Sigmoid colon (tissue), 7 donors: ENCODE measurements around the gene SPAG16. TPM values are rescaled to one million over a fixed set of nuclear protein-coding genes. Genes with fewer than 3 reads are reported as not detected.

Experiments used
- DNase-seq: peaks from one replicate; pipeline ENCODE4 v3.0.0-alpha.2; 2019
- H3K27ac ChIP-seq, 4 donors: fragments of 200-600 bp; sonication (generic); one replicate each; pipeline ENCODE4 v1.5.1; 2016 to 2019; ENCODE audit warnings: mild to moderate bottlenecking in 1 of 4
- H3K27me3 ChIP-seq, 3 donors: fragments of 200-600 bp; sonication (generic); one replicate each; pipeline ENCODE4 v1.5.1; 2019; ENCODE audit warnings: mild to moderate bottlenecking in 1 of 3
- H3K36me3 ChIP-seq, 4 donors: fragments of 200-600 bp; sonication (generic); one replicate each; pipeline ENCODE4 v1.5.1; 2016 to 2019
- H3K4me1 ChIP-seq, 4 donors: fragments of 200-600 bp; sonication (generic); one replicate each; pipeline ENCODE4 v1.5.1; 2017 to 2019
- H3K4me3 ChIP-seq, 4 donors: fragments of 200-600 bp; sonication (generic); one replicate each; pipeline ENCODE4 v1.5.1; 2017 to 2019; ENCODE audit warnings: mild to moderate bottlenecking in 2 of 4, moderate library complexity in 1 of 4
- H3K9me3 ChIP-seq, 4 donors: fragments of 200-600 bp in 3 of 4; sonication (generic) in 3 of 4; one replicate each; pipeline versions ENCODE4 v1.5.1 to v1.6.1; 2013 to 2019
- EP300 ChIP-seq, 4 donors: sonication (generic); formaldehyde crosslinking; IDR thresholded peaks; one replicate each; pipeline ENCODE4 v1.6.1; 2017; ENCODE audit warnings: antibody characterized with exemption in 4 of 4
- POLR2A ChIP-seq, 2 donors: fragments of 450-650 bp; IDR thresholded peaks; one replicate each; pipeline ENCODE4 v1.6.1; 2016; ENCODE audit warnings: antibody characterized with exemption in 2 of 2, mild to moderate bottlenecking in 2 of 2, moderate library complexity in 2 of 2
- POLR2AphosphoS5 ChIP-seq, 4 donors: sonication (generic); formaldehyde crosslinking; IDR thresholded peaks; one replicate each; pipeline ENCODE4 v1.6.1; 2017; ENCODE audit warnings: antibody characterized with exemption in 4 of 4
- WGBS, 2 donors: extraction: QIAGEN DNeasy Blood & Tissue Kit; methylation state at CpG; one replicate each; pipeline ENCODE4 v1.1.7; 2013; 5-methylcytosine and 5-hydroxymethylcytosine counted together
- intact Hi-C: fragments of 100-400 bp; cut with DNase I; formaldehyde crosslinking; loops from one replicate; pipeline ENCODE4 v1.15.1; 2023
- polyA plus RNA-seq, 3 donors: library from polyadenylated mRNA; stranded (reverse); fragments of 200-250 nt; gene quantifications; one replicate each; pipeline ENCODE4 v1.2.3, GENCODE V29; 2013
- total RNA-seq, 4 donors: library from RNA; depleted of rRNA; stranded (reverse); fragments of >200 nt; gene quantifications; one replicate each; pipeline ENCODE4 v1.1.0, GENCODE V29; 2016
- TF ChIP-seq, protein P1 (sequence below), 4 experiments: fragments of 450-650 bp in 3 of 4; fragments of 200-600 bp in 1 of 4; IDR thresholded peaks; one replicate each; pipeline ENCODE4 v1.5.1; 2016 to 2019; ENCODE audit warnings: antibody characterized with exemption in 4 of 4, mild to moderate bottlenecking in 3 of 4, moderate library complexity in 2 of 4
- donor health status: healthy with polysubstance abuse.
- donor health status: Bipolar disorder and iron deficiency.
- donor health status: healthy.

The SPAG16 gene
- total and polyA plus RNA-seq, 7 donors: 13.1 to 70.3 (median 36.0) TPM

DNA sequence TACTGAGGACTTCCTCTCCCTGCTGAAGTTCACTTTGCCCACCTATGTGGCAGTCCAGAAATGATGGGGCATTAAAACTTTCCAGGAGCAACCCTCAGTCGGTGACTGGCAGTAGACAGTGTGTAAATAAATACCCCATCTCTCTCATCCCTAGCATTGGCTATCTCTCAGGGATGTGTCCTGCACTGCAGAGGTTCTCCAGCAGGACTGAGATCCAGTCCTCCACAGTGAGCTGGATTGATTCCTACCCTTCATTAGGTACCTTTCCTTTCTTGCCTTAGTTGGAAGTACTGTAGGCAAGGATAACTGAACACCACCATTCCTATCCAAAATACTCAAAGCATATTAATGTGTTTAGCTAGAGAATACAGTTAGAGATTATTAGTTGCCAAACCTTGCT lies 441.8 kb downstream of the SPAG16 start:
- H3K27ac ChIP-seq: no peak overlapping the region
- H3K4me1 ChIP-seq: no peaks in the 10 kb centered on the region
- WGBS, 2 donors: 91 to 96% methylated on average over 1 of the region's 1 CpG
- TF ChIP-seq POLR2A (IDR thresholded peaks at IDR 0.05): no peak
- TF ChIP-seq EP300 (IDR thresholded peaks at IDR 0.05): no peak
- TF ChIP-seq POLR2AphosphoS5 (IDR thresholded peaks at IDR 0.05): no peak
- TF ChIP-seq, protein P1, sequence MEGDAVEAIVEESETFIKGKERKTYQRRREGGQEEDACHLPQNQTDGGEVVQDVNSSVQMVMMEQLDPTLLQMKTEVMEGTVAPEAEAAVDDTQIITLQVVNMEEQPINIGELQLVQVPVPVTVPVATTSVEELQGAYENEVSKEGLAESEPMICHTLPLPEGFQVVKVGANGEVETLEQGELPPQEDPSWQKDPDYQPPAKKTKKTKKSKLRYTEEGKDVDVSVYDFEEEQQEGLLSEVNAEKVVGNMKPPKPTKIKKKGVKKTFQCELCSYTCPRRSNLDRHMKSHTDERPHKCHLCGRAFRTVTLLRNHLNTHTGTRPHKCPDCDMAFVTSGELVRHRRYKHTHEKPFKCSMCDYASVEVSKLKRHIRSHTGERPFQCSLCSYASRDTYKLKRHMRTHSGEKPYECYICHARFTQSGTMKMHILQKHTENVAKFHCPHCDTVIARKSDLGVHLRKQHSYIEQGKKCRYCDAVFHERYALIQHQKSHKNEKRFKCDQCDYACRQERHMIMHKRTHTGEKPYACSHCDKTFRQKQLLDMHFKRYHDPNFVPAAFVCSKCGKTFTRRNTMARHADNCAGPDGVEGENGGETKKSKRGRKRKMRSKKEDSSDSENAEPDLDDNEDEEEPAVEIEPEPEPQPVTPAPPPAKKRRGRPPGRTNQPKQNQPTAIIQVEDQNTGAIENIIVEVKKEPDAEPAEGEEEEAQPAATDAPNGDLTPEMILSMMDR (IDR thresholded peaks at IDR 0.05): no peak
- no peaks in the 10 kb centered on the region for H3K36me3 ChIP-seq
- no peaks in the 10 kb centered on the region for H3K9me3 ChIP-seq
- intact Hi-C loops: no loop called here
- no peak overlapping the region for H3K4me3 ChIP-seq
- no peak for DNase-seq
- H3K27me3 ChIP-seq: no peaks in the 10 kb centered on the region

DNA sequence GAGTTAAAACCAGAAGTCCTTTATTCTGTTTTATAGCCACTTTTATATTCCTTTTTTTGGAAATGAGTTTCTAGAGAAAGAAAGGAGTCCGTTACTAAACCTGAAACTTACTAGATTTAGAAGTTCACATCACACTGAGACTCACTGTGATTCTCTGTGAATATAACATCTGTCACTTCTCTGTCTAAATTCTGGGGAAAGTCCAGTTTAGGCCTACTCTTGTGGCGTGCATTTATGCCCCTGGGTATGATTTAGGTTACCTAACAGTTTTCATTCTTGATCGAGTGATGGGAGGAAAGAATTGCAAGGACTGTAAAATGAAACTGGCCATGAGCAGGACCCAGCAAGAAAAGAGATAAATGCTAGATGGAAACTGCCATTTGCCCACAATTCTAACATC lies 449.6 kb downstream of the SPAG16 start:
- Histone ChIP-seq H3K27me3 (no peaks in the 10 kb centered on the region), H3K4me3 (no peak overlapping the region), H3K27ac (no peak overlapping the region), H3K36me3 (no peaks in the 10 kb centered on the region), H3K9me3 (no peaks in the 10 kb centered on the region), H3K4me1 (no peaks in the 10 kb centered on the region)
- TF ChIP-seq POLR2A (IDR thresholded peaks at IDR 0.05) (no peak), POLR2AphosphoS5 (IDR thresholded peaks at IDR 0.05) (no peak), EP300 (IDR thresholded peaks at IDR 0.05) (no peak)
- TF ChIP-seq, protein P1 (IDR thresholded peaks at IDR 0.05): no peak
- no peak for DNase-seq
- intact Hi-C loops: no loop called here
- 61 to 75% methylated on average over 3 of the region's 3 CpGs for WGBS, 2 donors

DNA sequence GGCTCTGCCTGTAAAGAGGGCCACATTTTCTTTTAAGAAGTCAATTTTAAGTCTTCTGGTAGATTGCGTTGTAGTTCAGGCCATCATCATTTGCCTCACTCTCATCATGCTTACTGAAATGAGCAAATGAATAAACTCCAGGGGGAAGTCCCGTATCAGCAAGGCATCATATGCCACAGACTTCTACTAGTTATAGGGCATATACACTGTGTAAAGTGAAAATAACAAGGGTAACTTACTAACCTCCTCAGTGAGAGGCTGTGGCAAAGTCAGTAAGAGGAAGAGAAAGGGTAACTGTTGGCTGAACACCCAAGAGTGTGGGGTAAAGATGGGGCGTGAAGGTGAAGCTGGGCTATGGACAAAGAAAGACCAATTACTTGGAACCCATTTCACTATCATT lies 456.2 kb downstream of the SPAG16 start:
- H3K27me3 ChIP-seq: no peaks in the 10 kb centered on the region
- no peak for DNase-seq
- H3K9me3 ChIP-seq: no peaks in the 10 kb centered on the region
- no peak overlapping the region for H3K27ac ChIP-seq
- TF ChIP-seq, protein P1 (IDR thresholded peaks at IDR 0.05): no peak
- TF ChIP-seq POLR2A (IDR thresholded peaks at IDR 0.05): no peak
- no peak for TF ChIP-seq EP300 (IDR thresholded peaks at IDR 0.05)
- TF ChIP-seq POLR2AphosphoS5 (IDR thresholded peaks at IDR 0.05): no peak
- intact Hi-C loops: no loop called here
- WGBS, 2 donors: 77 to 83% methylated on average over 3 of the region's 3 CpGs
- H3K4me3 ChIP-seq: no peak overlapping the region
- H3K36me3 ChIP-seq: no peaks in the 10 kb centered on the region
- H3K4me1 ChIP-seq: no peaks in the 10 kb centered on the region

DNA sequence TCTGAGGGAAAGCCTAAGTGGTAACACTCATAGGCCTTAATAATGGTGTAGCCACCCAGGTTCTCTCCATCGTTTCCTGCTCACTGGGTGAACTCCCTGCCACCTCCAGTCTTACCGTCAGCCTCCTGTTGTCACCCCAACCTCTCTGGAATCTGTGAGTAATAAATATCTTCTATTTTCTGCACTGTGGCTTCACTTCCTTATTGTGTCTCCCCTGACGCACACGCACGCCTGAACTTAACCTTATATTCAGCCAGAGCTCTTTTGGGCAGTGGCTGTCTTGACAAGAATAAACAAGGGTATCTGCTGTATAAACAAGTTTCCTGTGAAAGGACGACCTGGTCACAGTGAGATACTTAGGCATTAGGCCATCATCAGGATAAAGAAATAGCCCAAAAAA lies 467.2 kb downstream of the SPAG16 start:
- Histone ChIP-seq H3K36me3 (no peaks in the 10 kb centered on the region), H3K27me3 (no peaks in the 10 kb centered on the region), H3K4me1 (no peaks in the 10 kb centered on the region), H3K4me3 (no peak overlapping the region), H3K27ac (no peak overlapping the region), H3K9me3 (no peaks in the 10 kb centered on the region)
- 38 to 55% methylated on average over 6 of the region's 6 CpGs for WGBS, 2 donors
- TF ChIP-seq, protein P1 (IDR thresholded peaks at IDR 0.05): no peak
- TF ChIP-seq POLR2AphosphoS5 (IDR thresholded peaks at IDR 0.05) (no peak), POLR2A (IDR thresholded peaks at IDR 0.05) (no peak), EP300 (IDR thresholded peaks at IDR 0.05) (no peak)
- intact Hi-C loops: no loop called here
- no peak for DNase-seq

DNA sequence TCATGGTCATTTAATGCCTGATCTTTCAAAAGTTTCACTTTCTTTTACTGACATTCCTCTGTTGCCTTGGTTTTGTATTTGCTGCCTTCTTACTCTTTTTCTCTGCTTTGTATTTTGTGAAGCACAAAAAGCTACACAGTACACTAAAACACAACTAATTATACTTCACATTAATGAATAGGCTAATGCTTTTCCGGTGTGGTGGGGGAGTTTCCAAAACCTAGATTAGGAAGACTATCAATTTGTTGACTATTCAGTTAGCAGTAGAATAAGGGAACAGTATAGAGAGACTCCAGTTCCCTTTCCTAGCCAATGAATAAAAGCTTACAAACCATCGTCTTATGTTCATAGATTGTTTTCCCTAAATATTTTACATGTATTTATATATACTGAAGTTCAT lies 468.3 kb downstream of the SPAG16 start:
- H3K4me1 ChIP-seq: no peaks in the 10 kb centered on the region
- 89 to 91% methylated on average over 2 of the region's 2 CpGs for WGBS, 2 donors
- no peaks in the 10 kb centered on the region for H3K27me3 ChIP-seq
- no peak for TF ChIP-seq POLR2A (IDR thresholded peaks at IDR 0.05)
- no peak for TF ChIP-seq EP300 (IDR thresholded peaks at IDR 0.05)
- TF ChIP-seq, protein P1 (IDR thresholded peaks at IDR 0.05): no peak
- TF ChIP-seq POLR2AphosphoS5 (IDR thresholded peaks at IDR 0.05): no peak
- no peak overlapping the region for H3K4me3 ChIP-seq
- no peak overlapping the region for H3K27ac ChIP-seq
- no peaks in the 10 kb centered on the region for H3K9me3 ChIP-seq
- H3K36me3 ChIP-seq: no peaks in the 10 kb centered on the region
- DNase-seq: no peak
- intact Hi-C loops: no loop called here
